Lower leg skin (tissue), 3 donors: Measurements from ENCODE around the gene SEC22A.

Experiments
- POLR2A ChIP-seq, 2 donors: fragments of 450-650 bp; IDR thresholded peaks; one replicate each; pipeline ENCODE4 v1.6.1; 2016 to 2017; ENCODE audit warnings: antibody characterized with exemption in 2 of 2, mild to moderate bottlenecking in 1 of 2, moderate library complexity in 1 of 2
- TF ChIP-seq, protein P1 (sequence below), 3 donors: fragments of 450-650 bp; IDR thresholded peaks; one replicate each; pipeline ENCODE4 v1.5.1; 2016; ENCODE audit warnings: antibody characterized with exemption in 3 of 3, mild to moderate bottlenecking in 3 of 3, moderate library complexity in 2 of 3

DNA sequence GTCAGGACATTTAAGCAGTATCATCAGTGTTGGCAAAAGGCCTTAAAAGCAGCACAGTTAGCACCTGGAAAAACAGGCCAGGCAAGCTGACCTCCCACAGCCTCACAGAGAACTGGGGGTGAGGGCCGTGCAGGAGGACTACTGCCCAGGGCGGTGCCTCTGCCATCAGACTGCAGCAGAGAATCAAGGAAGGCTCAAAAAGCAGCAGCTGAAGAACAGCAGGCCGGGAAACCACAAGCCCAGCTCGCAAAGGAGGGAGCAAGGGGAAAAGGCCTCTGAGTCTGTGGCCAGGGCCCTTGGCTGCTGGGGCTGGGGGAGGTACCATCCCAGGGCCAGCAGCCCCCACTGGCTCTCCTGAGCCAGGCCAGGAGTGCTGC lies 84.2 kb downstream of the SEC22A start:
- TF ChIP-seq, protein P1, sequence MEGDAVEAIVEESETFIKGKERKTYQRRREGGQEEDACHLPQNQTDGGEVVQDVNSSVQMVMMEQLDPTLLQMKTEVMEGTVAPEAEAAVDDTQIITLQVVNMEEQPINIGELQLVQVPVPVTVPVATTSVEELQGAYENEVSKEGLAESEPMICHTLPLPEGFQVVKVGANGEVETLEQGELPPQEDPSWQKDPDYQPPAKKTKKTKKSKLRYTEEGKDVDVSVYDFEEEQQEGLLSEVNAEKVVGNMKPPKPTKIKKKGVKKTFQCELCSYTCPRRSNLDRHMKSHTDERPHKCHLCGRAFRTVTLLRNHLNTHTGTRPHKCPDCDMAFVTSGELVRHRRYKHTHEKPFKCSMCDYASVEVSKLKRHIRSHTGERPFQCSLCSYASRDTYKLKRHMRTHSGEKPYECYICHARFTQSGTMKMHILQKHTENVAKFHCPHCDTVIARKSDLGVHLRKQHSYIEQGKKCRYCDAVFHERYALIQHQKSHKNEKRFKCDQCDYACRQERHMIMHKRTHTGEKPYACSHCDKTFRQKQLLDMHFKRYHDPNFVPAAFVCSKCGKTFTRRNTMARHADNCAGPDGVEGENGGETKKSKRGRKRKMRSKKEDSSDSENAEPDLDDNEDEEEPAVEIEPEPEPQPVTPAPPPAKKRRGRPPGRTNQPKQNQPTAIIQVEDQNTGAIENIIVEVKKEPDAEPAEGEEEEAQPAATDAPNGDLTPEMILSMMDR (IDR thresholded peaks at IDR 0.05) = no peak
- no peak for TF ChIP-seq POLR2A (IDR thresholded peaks at IDR 0.05)
